Anterior cingulate cortex (tissue), 58 donors: ENCODE data around the gene OSBP2.

ENCODE experiments used
- DNase-seq, 58 donors: peaks; one replicate each; lab custom pipeline; 2025; lab: John Stamatoyannopoulos, UW

OSBP2 gene

DNA sequence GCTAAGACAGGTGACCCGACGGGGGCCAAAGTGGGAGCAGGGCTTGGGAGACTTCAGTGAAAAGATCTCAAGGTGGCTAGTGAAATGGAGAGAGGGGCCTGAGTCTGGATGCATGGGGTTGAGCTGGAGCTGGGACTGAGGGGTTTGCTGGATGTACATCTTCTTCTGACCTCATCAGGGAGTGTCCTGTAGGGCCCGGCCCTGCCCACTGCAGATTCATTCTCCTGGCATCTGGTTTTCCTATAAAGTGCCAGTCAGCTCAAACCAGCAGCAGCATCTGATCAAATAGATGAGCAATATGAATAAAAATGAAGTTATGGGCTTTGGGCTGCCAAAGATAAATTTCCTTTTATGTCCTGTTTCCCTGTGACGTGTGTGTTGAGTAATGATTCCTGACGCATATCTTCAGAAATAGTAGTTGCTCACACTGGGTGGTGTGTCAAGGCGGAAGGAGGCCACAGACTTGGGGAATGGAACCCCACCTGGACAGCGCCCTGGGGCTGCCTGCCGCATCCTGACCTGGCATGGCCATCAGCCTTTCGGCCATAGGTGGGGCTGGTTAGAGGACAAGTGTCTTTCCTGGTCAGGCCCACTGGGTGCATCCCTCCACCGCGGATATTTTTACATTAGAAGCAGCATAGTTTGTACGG lies 135.4 kb downstream of the OSBP2 start:
- peak in 3 of 58 donors; percentile 8 to 24 (median 21) for DNase-seq

DNA sequence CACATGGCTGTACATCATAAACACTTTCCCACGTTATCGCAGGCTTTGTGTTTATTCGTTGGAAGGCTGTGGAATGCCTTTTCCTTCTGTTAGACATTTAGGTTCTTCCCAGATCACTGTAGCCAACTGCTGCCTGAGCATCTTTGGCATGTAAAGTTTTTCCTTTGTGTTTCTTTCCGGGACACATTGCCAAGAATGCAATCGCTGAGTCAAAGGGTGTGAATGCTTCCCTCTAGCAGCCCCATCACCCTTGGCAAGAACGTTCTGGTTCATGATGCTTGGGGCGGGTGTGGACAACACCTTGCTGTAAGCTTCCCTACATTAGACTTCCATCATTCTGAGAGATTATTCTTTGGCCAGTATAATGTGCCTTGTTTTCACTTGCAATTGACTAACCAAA lies 136.2 kb downstream of the OSBP2 start:
- peak in 2 of 58 donors; percentile 44 to 50 for DNase-seq

DNA sequence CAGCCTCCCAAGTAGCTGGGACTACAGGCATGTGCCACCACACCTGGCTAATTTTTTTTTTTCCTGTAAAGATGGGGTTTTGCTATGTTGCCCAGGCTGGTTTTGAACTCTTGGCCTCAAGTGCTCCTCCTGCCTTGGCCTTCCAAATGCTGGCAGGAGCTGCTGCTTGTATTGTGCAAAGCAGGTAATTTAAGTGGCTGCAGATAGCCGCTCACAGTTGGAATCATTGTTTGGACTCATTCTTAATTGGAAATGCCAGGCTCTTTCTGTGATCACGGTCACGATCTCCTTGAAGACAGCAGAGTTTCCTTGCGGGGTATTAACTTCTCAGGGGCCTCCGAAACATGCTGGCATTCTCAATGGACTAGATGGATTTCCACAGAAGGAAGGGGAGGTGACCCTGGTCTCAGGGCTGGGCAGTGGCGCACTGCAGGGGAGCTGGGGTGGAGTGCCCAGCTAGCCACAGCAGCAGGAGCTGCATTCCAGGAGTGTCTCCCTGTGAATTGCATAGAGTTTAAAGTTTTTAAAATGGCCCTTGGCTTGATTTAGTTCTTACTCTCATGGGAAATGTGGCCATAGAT lies 137.8 kb downstream of the OSBP2 start:
- no peak for DNase-seq

DNA sequence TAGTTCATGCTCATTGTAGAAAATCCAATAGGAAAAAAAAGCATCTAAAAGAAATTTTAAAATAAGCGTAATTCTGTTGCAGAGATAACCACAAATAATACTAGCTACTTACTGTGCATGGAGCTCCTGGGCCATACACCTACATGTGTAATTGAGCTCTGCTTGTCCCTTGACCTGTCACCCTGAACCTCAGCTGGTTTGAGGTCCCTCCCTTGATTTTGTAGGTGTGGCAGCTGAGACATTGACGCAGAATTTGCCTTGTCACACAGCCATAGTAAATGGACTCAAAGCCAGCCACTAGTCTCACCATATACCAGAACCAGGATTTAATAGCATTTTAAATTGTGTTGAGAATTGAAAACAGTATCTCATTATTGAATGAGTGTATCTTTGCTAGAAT lies 138.6 kb downstream of the OSBP2 start:
- DNase-seq = no peak

DNA sequence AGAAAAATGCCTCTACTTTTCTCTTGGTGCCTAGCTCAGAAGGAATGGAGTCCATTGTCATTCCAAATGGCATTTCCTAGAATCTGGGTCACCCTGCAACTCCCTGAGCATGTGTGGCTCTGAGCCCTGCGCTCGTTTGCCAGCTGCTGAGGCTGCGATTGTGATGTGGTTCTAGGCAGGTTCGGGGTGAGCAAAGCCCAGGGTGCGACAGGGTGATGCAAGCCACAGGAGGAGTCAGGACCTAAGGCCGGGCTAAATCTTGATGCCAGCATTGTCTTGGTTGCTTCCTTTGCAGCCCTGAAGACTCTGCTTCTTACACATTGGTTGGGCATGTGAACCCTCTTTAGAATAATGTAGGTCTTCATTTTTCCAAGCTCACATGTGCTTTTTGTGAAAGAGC lies 142.9 kb downstream of the OSBP2 start:
- peak in 51 of 58 donors; percentile 13 to 83 (median 46) for DNase-seq

DNA sequence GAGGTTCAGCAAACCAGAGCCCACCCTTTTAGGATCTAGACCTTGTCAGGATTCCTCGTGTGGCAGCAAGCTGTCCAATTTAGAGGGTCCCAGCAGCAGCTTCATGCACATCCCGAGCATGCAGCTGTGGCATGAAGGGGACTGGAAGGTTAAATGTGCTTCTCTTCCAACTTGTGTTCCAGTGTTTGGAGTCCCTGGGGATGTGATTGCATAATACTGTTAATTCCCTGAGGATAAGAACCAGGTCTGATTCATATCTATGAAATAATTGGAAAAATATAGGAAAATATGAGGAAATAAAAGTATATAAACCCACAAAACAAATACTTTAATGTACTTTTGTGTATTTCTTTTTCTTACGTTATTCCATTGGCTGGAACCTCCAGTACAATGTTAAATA lies 143.4 kb downstream of the OSBP2 start:
- DNase-seq = no peak

DNA sequence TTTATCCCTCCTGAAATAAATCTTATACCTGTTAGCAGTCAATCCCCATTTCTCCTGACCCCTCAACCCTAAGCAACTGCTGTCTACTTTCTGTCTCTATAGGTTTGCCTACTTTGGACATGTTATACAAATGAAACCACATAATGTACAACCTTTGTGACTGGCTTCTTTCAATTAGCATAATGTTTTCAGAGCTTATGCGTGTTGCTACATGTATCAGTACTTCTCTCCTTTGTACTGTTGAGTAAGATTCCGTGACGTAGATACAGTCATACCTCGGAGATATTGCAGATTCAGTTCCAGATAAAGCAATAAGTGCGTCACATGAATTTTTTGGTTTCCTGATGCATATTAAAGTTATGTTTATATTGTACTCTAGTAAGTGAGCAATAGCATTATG lies 146.6 kb downstream of the OSBP2 start:
- DNase-seq = no peak

DNA sequence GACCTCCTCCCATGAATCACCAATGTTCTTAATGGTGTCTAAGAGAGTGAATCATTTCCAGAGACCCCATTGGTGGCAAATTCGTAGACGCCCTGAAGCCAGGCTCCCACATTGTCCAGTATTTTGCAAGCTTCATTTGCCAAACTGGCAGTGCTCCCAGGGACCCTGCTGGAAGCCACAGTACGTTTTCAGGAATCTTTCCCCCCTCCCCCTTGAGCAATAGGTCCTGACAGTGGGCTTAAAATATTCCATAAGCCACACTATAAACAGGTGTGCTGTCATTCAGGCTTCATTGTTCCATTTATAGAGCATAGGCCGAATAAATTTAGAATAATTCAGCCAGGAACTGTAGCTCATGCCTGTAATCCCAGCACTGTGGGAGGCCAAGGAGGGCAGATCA lies 148.6 kb downstream of the OSBP2 start:
- DNase-seq = no peak

DNA sequence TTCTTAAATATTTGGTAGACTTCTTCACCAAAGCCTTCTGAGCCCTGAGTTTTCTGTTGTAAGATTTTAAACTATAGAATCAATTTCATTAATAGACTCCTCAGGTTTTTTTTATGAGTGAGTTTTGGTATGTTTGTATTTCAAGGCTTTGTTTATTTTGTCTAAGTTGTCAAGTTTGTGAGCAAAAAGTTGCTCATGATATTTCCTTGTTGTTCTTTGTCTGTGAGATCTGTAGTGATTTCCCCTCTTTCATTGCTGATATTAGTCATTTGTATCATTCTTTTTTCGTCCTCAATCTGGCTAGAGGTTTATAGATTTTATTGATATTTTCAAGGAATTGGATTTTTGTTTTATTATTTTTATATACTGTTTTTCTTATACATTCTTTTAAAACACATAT lies 152.9 kb downstream of the OSBP2 start:
- no peak for DNase-seq

DNA sequence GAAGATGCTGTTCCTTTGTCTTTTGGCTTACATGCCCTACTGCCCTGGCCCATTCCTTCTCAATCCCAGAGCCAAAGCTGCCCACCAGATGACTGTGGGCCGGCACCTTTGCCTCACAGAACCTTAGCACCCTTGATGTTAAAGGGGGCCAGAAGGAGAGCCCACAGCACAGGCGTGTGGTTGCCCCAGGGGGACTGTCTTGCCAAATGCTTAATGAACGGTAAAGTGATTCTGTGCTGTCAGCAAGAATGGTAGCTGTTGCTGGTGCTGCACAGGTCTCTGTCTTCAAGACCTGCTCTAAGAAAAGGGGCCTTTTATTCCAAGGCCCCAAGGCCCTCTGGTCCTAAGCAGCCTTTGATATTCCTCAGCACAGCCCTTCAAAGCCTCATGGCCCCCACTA lies 160.6 kb downstream of the OSBP2 start:
- DNase-seq = no peak

DNA sequence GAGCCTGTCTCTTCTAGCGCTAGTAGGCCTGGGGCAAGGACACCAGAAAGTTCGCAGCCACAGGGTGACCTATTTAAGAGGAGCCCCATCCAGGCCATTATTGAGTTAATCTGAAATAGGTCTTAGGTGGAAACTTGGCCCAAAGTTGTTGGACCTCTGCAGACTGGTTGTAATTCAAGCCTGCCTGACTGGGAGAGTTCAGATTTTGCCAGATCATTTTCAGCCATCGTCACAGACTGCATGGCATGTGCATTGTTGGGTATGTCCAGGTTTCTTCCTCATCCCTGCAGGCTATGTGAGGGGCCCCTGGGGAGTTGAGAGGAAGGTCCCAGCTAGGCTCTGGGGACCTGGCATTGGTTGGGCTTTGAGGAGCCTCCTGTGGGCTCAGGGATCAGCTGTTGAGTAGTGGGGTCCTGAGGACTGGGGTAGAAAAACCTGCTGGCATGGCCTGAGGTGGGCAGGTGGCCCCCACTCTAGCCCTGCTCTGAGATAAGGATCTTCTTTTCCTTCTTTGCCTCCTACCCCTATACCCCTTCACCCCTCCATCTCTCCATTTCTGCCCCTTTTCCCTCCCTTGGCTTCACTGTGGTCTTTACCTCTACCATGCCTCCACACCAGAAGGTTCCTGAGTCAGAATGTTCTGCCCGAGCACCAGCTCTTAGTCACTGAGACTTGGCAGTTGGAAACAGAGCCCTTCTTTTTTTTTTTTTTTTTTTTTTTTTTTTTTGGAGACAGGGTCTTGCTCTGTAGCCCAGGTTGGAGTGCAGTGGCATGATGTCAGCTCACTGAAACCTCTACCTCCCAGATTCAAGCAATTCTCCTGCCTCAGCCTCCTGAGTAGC lies 161.2 kb downstream of the OSBP2 start:
- no peak for DNase-seq

DNA sequence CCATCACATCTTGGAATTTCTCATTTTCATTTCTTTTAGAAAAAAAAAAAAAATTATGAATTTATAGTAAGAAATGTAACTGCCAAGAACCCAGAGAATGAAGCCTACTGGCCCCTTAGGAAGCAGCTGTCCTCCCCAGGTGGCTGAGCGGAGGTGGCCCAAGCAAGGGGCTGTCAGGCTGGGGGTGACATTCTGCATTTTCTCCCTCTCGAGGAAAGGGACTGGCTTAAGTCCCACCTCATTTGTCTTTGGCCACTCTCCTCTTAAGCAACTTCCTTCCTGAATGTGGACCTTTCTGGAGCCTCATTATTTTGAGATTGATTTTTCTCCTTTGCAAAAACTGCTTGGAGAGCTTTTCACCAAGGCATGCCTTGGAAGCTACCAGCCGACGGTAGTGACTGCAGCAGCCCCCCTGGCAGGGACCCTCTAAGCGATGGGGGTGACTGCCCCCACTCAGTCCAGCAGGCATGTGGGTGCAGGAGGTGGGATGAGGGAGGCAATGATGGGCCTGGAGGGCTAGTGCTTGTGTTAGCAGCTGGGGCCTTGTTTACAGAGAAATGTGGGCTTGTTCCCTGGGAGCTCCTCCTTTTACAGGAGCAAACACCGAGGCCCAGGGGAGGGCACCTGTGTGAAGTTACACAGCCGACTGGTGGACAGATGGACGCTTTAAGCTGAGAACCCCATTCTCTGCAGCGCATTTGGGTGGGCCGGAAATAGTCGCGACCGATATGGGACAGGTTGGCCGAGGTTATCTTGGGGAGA lies 162.2 kb downstream of the OSBP2 start:
- DNase-seq = no peak

DNA sequence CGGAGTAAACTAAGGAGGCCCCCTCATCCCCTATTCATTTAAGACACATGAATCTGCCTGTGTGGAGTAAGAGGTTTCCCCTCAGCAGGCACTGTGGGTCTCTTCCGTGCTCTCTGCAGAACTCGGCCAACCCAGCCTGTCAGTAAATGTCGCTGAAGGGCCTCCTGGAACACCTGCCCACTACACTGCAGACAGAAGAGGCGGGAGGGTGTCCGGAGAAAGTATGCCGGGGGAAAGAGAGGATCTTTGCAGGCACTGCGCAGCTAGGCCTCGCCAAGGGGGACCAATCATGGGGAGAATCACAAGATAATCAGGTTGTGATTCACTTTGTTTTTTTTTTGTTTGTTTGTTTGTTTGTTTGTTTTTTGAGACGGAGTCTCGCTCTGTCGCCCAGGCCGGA lies 163.1 kb downstream of the OSBP2 start:
- no peak for DNase-seq

DNA sequence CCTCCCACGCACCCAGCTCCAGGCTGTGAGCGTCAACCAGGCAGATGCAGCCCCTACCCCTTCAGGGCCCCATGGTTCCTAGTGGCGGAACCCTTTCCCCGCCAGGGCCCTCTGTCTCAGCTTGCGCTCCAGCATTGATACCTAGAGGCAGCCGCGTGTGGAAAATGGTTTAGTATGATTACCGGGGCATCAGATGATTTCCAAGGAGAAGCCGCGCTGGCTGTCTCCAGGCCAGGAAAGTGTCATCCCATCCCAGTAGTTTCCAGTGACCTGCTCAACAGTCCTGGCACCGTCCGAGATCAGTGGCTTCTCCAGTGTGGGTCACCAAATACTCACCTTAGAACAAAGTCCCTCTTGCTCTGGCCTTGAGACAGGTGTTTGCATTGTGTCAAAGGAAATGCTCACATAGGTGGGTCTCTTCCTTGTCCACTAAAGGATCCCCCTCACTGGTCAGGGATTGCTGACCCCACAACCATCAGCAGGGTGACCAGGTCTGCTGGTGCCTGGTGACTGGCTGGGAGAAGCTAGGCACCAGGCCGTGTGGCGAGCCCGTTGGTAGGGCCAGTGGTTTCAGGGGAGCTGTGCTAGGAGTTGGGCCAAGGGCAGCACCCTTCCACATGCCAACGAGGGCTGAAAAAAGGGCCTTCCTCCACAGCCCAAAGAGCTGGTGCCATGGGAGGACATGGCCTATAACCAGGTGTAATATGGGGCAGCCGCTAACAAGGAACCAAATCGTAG lies 164.5 kb downstream of the OSBP2 start:
- no peak for DNase-seq

DNA sequence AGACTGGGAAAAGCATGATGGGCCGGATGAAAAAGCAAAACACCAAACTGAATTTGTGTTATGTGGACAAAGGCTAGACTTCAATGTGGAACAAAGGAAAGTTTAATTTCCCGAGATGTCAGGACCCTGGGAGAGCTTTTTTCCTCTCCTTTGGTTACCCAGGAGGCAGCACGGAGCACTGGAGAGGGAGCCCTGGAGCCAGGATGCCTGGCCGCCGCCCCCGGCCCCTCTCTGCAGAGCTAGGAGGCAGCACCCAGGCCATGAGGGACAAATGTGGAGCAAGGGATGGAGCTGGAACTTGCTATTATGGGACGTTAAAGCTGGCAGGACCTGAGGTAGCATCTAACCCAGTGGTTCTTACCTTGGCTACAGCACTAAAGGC lies 165.0 kb downstream of the OSBP2 start:
- DNase-seq = no peak

DNA sequence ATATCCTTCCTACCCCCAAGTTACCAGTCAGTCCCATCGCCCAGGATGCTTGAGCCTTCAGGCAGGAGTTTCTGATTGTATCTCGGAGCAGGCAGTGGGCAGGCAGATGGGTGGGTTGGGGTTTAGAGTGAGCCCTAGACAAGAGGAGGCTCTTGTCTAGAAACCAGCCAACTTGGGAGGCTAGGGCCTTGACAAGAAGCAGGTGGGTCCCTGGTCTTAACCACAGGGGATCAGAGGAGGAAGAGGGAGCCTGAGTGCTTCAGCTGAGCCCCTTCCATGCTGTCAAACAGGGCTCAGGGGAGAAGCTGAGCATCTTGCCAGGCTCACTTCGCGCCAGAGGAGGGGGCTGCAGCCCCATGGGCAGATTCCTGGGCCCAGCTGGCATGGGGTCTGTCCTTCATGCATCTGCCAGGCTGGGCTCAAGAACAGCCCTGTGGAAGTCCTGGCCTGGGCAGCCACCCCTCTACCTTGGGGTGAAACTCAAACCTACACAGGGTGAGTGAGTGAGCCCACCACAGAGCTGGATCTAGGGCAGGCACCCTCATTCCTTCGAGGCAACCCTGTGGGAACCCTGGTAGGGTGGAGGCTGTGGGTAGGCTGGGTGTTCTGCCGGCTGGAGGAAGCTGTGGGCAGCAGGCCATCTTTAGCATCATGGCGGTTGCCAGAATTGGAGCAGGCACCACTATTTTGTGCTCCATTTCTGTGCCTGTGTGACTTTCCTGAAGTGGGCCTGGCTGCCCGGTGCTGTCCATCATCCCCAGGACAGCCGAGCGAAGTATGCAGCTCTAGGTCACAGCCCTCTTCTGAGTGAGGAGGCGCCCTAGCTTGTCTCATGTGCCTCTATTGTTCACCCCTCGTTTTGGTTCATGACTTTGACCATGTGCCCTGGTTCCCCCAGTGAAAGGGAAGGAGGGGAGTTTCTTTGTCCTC lies 165.8 kb downstream of the OSBP2 start:
- DNase-seq = peak in 2 of 58 donors; percentile 4 to 20

DNA sequence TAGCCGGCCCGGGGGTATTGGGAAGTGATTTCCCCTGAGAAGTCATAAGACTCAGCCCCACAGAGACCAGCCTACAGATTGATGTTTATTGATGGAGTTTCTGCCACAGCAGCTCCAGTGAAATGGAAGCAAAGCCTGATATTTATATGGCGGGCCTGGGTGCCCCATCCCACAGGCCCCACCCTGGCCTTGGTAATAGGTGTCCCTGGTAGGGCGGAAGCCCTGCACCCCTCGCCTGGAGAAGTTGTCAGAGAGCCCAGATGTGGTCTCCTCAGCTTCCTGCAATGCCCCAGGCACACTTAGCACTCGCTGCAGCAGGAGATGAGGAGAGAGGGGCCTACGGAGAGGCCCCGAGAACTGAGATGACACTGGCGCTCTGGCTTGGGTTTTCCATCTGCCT lies 166.5 kb downstream of the OSBP2 start:
- no peak for DNase-seq

DNA sequence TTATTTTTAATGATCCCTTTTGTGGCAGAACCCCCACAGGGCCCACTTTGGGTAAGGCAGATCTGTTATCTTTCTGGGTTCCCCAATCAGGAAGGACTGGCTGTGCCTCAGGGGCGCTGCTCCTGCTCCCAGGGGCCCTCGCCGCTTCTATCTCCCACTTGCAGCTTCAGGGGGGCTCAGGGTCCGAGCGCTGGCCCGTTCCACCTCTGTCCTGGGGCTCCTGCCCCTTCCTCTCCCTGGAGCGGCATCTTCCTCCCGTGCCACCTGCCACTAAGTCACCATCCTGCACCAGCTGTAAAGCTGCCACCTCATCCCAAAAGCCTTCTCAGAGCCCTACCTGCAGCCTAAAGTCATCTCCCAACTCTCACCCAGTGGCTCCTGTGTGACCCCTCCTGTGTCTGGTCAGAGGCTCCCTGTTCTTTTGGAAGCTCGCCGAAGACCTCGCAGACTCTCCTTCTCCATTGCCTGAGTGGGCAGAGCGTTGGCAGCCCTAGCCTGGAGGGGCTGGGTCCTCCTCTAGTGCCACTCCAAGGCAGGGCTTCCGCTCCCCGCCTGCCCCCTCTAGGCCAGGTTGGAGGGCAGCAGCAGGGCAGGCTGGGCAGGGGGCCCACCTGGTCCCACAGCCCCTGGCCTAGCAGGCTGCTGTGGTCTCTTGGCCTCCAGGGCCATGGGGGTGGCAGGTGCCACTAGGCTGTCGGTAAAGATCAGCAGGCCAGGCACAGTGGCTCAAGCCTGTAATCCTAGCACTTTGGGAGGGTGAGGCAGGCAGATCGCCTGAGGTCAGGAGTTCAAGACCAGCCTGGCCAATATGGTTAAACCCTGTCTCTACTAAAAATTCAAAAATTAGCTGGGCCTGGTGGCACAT lies 167.2 kb downstream of the OSBP2 start:
- DNase-seq = no peak
